SK-N-SH (cell line): Measurements from ENCODE around the gene PRB4. TPM values are rescaled to one million over a fixed set of nuclear protein-coding genes. Genes with fewer than 3 reads are reported as not detected.
"Not testable (repeated sequence)": the region's sequence is repeated elsewhere in the genome, so short reads cannot be mapped to it uniquely, and the experiment has no call there.

Experiments used
- CTCF ChIA-PET: fragments of 300-600, 350-600 bp; formaldehyde crosslinking; extraction: SDS; loops from one replicate; lab custom pipeline; 2021; lab: Yijun Ruan, JAX
- POLR2A ChIA-PET: fragments of 350-600 bp; sonication (Branson Sonifier 250); formaldehyde crosslinking; extraction: SDS; loops from one replicate; lab custom pipeline; 2020; ENCODE audit warnings: antibody characterized with exemption, inconsistent platforms; lab: Yijun Ruan, JAX
- DNase-seq: peaks from one replicate; pipeline ENCODE4 v3.0.0; 2012
- H2AFZ ChIP-seq: fragments of 200-600 bp; sonication (generic); 2 replicates; pipeline ENCODE4 v1.8.1; 2016; ENCODE audit warnings: antibody characterized with exemption, mild to moderate bottlenecking, low read depth
- H3F3A ChIP-seq: fragments of 200-600 bp; sonication (generic); replicated peaks from 2 replicates; pipeline ENCODE3; 2016; ENCODE audit warnings: antibody characterized with exemption, mild to moderate bottlenecking; ENCODE audit not compliant: insufficient read depth
- H3K27ac ChIP-seq, 2 experiments: fragments of 200-500 bp in 1 of 2; fragments of 200-600 bp in 1 of 2; sonication (Bioruptor generic) in 1 of 2; sonication (generic), shearing (Covaris generic) in 1 of 2; 2 replicates each; pipeline versions ENCODE4 v1.5.1 to v1.6.1; 2014 to 2016; ENCODE audit warnings: low read depth in 2 of 2, inconsistent platforms in 1 of 2, low read length in 1 of 2, mild to moderate bottlenecking in 1 of 2, mixed read lengths in 1 of 2
- H3K27me3 ChIP-seq: fragments of 200-600 bp; sonication (generic), shearing (Covaris generic); 2 replicates; pipeline ENCODE4 v1.6.1; 2016; ENCODE audit warnings: mixed run types; ENCODE audit not compliant: insufficient read depth
- H3K36me3 ChIP-seq, 2 experiments: fragments of 200-500 bp in 1 of 2; fragments of 200-600 bp in 1 of 2; sonication (Bioruptor generic) in 1 of 2; sonication (generic) in 1 of 2; replicated peaks in 1 of 2; 2 replicates each; pipeline versions ENCODE3 to v1.5.1; 2014 to 2016; ENCODE audit warnings: low read length in 1 of 2, mild to moderate bottlenecking in 1 of 2; ENCODE audit not compliant: insufficient read depth in 2 of 2, control insufficient read depth in 1 of 2
- H3K4me1 ChIP-seq, 2 experiments: fragments of 200-500 bp in 1 of 2; fragments of 200-600 bp in 1 of 2; sonication (Bioruptor generic) in 1 of 2; sonication (generic), shearing (Covaris generic) in 1 of 2; 2 replicates each; pipeline versions ENCODE4 v1.5.1 to v1.6.1; 2014 to 2016; ENCODE audit warnings: low read depth in 1 of 2, low read length in 1 of 2, mixed run types in 1 of 2; ENCODE audit not compliant: insufficient read depth in 2 of 2, control insufficient read depth in 1 of 2
- H3K4me2 ChIP-seq: fragments of 200-600 bp; sonication (generic), shearing (Covaris generic); 2 replicates; pipeline ENCODE4 v1.6.1; 2017; ENCODE audit warnings: mixed run types
- H3K4me3 ChIP-seq, 2 experiments: fragments of 200-500 bp in 1 of 2; fragments of 200-600 bp in 1 of 2; sonication (Bioruptor generic) in 1 of 2; sonication (generic), shearing (Covaris generic) in 1 of 2; 2 replicates each; pipeline versions ENCODE4 v1.5.1 to v1.8.1; 2014 to 2016; ENCODE audit warnings: low read depth in 2 of 2, inconsistent platforms in 1 of 2, low read length in 1 of 2, mild to moderate bottlenecking in 1 of 2, mixed read lengths in 1 of 2, moderate library complexity in 1 of 2
- H3K79me2 ChIP-seq: fragments of 200-600 bp; sonication (generic); 2 replicates; pipeline ENCODE4 v1.8.1; 2017; ENCODE audit warnings: mild to moderate bottlenecking; ENCODE audit not compliant: insufficient read depth
- H3K9ac ChIP-seq: fragments of 200-600 bp; sonication (generic); 2 replicates; pipeline ENCODE4 v1.6.1; 2017; ENCODE audit warnings: mixed run types
- H3K9me2 ChIP-seq: fragments of 200-600 bp; sonication (generic); 2 replicates; pipeline ENCODE4 v1.6.1; 2017; ENCODE audit warnings: mixed run types
- H3K9me3 ChIP-seq: fragments of 200-600 bp; sonication (generic); 2 replicates; pipeline ENCODE4 v1.6.1; 2017; ENCODE audit warnings: mixed run types, mild to moderate bottlenecking, moderate library complexity
- H4K20me1 ChIP-seq: fragments of 200-600 bp; sonication (generic); 2 replicates; pipeline ENCODE4 v1.6.1; 2017; ENCODE audit warnings: mild to moderate bottlenecking, mixed run types; ENCODE audit not compliant: insufficient read depth
- ELF1 ChIP-seq: IDR thresholded peaks from 2 replicates; pipeline ENCODE4 v1.4.0; 2012
- NFIC ChIP-seq: IDR thresholded peaks from 2 replicates; pipeline ENCODE4 v1.4.0; 2012; ENCODE audit warnings: borderline replicate concordance
- SMC3 ChIP-seq: IDR thresholded peaks from 2 replicates; pipeline ENCODE4 v1.6.1; 2012; ENCODE audit warnings: low read depth, low read length, improper control_type of control experiment
- TAF1 ChIP-seq: IDR thresholded peaks from 2 replicates; pipeline ENCODE4 v1.6.1; 2012; ENCODE audit warnings: low read depth, mild to moderate bottlenecking, low read length, moderate library complexity, borderline replicate concordance
- WGBS: methylation state at CpG from one replicate; pipeline ENCODE4 v1.1.6; 2017; ENCODE audit warnings: low lambda C conversion rate; 5-methylcytosine and 5-hydroxymethylcytosine counted together
- polyA plus RNA-seq, 3 experiments: library from polyadenylated mRNA; depleted of rRNA; stranded (reverse); fragments of >200 nt; gene quantifications; 2 replicates each; pipeline ENCODE4 v1.2.3, GENCODE V29; 2012
- TF ChIP-seq, protein P1 (sequence below): IDR thresholded peaks from 2 replicates; pipeline ENCODE4 v1.4.0; 2012; ENCODE audit warnings: low read depth
- TF ChIP-seq, protein P2 (sequence below): fragments of 200-600 bp; sonication (generic); IDR thresholded peaks from 2 replicates; pipeline ENCODE4 v1.6.1; 2017; ENCODE audit warnings: antibody characterized with exemption, mild to moderate bottlenecking, moderate library complexity
- TF ChIP-seq, protein P3 (sequence below): fragments of 150-350 bp; IDR thresholded peaks from 2 replicates; pipeline ENCODE4 v1.6.1; 2017; ENCODE audit warnings: antibody characterized with exemption, low read length, low read depth, borderline replicate concordance

Gene PRB4
- not detected in 2 replicates for polyA plus RNA-seq (2012; rRNA removed)
- polyA plus RNA-seq (2012; cell fraction: cytosol; rRNA removed): not detected in 2 replicates
- not detected in 2 replicates for polyA plus RNA-seq (2012; cell fraction: nucleus; rRNA removed)

DNA sequence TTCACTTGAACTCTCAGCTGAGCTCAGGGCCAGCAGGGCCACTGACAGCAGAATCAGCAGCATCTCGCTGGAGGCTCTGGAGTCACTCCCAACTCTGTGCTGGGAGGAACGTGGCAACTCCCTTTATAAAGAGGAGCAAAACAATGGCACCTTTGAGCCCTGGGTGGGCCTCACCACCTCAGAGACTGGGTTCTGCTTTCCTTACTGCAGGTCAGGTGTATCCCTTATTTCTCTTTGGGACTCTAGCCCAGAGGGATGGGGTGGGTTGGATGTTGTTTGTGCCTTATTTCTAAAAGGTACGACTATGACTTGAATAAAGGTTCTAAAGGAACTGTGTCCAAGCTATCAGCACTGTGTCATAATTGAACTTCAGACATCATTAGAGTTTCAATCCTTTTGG, at the start of gene PRB4:
TSS of gene PRB4 (minus strand) at position 101 of the 400 bp plus-strand sequence. CDS start at position 63, 38 bp downstream.
- H3K79me2 ChIP-seq: no peaks in the 10 kb centered on the region
- ChIA-PET POLR2A (no interaction called here), CTCF (no interaction called here)
- WGBS: 0% methylated on average over 3 of the region's 3 CpGs
- no peak for DNase-seq
- H3K9me3 ChIP-seq: no peaks in the 10 kb centered on the region
- H4K20me1 ChIP-seq: no peaks in the 10 kb centered on the region
- no peak within 1 kb of the TSS for H3K9ac ChIP-seq
- no peaks in the 10 kb centered on the region for H3K36me3 ChIP-seq
- H3F3A ChIP-seq: no peaks in the 10 kb centered on the region
- H2AFZ ChIP-seq: no peak within 1 kb of the TSS
- no peak within 1 kb of the TSS for H3K27ac ChIP-seq
- H3K9me2 ChIP-seq: no peaks in the 10 kb centered on the region
- no peaks in the 10 kb centered on the region for H3K4me1 ChIP-seq
- H3K4me3 ChIP-seq: no peak within 1 kb of the TSS
- no peaks in the 10 kb centered on the region for H3K27me3 ChIP-seq
- no peak within 1 kb of the TSS for H3K4me2 ChIP-seq
- TF ChIP-seq, protein P1, sequence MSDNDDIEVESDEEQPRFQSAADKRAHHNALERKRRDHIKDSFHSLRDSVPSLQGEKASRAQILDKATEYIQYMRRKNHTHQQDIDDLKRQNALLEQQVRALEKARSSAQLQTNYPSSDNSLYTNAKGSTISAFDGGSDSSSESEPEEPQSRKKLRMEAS: no peak
- no peak for TF ChIP-seq TAF1

DNA sequence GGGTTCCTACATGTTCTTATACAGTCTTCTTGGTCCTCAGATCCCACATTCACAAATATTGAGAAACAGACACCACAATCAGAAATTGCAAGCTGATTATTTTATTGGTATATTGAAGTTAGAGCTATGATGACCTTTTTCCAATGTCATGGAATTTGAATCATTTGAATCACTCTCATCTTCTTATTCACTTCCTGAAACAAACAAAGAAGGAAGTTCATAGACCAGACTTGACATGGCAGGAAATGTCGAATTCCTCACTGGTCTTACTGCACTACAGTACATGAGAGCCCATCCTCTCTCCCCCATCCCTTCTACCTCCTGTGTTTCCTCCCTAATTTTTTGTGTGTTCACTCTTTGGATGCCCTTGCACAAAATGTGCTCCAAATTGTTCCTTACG, 41.5 kb upstream of the PRB4 start:
- H2AFZ ChIP-seq, H3K4me2 ChIP-seq, H3K27ac ChIP-seq, H4K20me1 ChIP-seq, H3K4me1 ChIP-seq, POLR2A ChIA-PET, DNase-seq, H3F3A ChIP-seq, H3K9ac ChIP-seq, H3K9me2 ChIP-seq, CTCF ChIA-PET, H3K79me2 ChIP-seq, H3K27me3 ChIP-seq, H3K36me3 ChIP-seq, H3K4me3 ChIP-seq, H3K9me3 ChIP-seq: not testable (repeated sequence)
- WGBS: 21% methylated on average over 2 of the region's 2 CpGs

DNA sequence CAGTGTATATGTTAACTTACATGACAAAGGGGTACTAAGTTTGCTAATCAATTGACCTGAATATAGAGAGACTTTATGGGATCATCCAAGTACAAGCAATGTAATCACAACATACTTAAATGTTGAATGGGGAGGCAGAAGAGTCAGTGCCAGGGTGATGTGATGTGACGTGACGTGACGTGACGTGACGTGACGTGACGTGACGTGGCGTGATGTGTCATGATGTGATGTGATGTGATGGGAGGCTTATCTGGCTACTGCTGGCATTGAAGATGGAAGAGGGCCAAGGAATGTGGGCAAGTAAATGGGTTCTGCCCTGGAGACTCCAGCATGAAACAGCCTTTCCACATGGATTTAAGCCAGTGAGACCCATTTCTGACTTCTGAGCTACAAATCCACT, 38.2 kb upstream of the PRB4 start:
- Histone ChIP-seq H3K9me2 (no peaks in the 10 kb centered on the region), H3K36me3 (no peaks in the 10 kb centered on the region), H3K27ac (no peak overlapping the region), H3K79me2 (no peaks in the 10 kb centered on the region), H3K9ac (no peak overlapping the region), H3F3A (no peaks in the 10 kb centered on the region), H3K9me3 (no peaks in the 10 kb centered on the region), H2AFZ (no peak overlapping the region), H3K4me2 (no peak overlapping the region), H3K4me3 (no peak overlapping the region), H4K20me1 (no peaks in the 10 kb centered on the region), H3K4me1 (no peaks in the 10 kb centered on the region), H3K27me3 (no peaks in the 10 kb centered on the region)
- DNase-seq: no peak
- CTCF ChIA-PET: interaction anchor here (0.9 kb wide), 1 partner anchor 9 kb away, joined by 3 read pairs; no protein-coding TSS in a partner anchor
- 7% methylated on average over 9 of the region's 9 CpGs for WGBS
- no peak for TF ChIP-seq SMC3
- TF ChIP-seq TAF1: no peak
- no peak for TF ChIP-seq ELF1
- POLR2A ChIA-PET: no interaction called here

DNA sequence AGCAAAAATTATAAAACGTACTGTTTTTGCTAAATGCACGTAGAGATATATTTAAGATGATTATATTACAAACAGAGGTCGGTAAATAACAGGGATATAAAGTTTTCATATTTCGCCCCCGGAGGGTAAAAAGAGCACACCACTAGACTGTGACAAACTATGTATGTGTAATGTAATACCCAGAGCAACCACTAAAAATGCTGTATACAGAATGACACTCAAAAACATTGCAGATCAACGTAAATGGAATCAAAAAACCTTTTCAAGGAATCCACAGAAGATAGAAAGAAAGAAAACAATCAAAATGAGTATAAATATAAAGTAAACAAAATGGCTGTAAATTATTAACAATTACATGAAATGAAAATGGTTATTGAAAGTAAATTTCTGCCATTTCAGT, 37.6 kb upstream of the PRB4 start:
- CTCF ChIA-PET: no interaction called here
- H3K9me3 ChIP-seq: no peaks in the 10 kb centered on the region
- H3K4me1 ChIP-seq: no peaks in the 10 kb centered on the region
- H3K27me3 ChIP-seq: no peaks in the 10 kb centered on the region
- POLR2A ChIA-PET: no interaction called here
- TF ChIP-seq NFIC: no peak
- TF ChIP-seq, protein P2, sequence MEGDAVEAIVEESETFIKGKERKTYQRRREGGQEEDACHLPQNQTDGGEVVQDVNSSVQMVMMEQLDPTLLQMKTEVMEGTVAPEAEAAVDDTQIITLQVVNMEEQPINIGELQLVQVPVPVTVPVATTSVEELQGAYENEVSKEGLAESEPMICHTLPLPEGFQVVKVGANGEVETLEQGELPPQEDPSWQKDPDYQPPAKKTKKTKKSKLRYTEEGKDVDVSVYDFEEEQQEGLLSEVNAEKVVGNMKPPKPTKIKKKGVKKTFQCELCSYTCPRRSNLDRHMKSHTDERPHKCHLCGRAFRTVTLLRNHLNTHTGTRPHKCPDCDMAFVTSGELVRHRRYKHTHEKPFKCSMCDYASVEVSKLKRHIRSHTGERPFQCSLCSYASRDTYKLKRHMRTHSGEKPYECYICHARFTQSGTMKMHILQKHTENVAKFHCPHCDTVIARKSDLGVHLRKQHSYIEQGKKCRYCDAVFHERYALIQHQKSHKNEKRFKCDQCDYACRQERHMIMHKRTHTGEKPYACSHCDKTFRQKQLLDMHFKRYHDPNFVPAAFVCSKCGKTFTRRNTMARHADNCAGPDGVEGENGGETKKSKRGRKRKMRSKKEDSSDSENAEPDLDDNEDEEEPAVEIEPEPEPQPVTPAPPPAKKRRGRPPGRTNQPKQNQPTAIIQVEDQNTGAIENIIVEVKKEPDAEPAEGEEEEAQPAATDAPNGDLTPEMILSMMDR: peak; percentile 47
- TF ChIP-seq, protein P3, sequence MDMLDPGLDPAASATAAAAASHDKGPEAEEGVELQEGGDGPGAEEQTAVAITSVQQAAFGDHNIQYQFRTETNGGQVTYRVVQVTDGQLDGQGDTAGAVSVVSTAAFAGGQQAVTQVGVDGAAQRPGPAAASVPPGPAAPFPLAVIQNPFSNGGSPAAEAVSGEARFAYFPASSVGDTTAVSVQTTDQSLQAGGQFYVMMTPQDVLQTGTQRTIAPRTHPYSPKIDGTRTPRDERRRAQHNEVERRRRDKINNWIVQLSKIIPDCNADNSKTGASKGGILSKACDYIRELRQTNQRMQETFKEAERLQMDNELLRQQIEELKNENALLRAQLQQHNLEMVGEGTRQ: no peak
- H3K27ac ChIP-seq: no peak overlapping the region
- H3K4me3 ChIP-seq: no peak overlapping the region
- no peak overlapping the region for H2AFZ ChIP-seq
- H3K36me3 ChIP-seq: no peaks in the 10 kb centered on the region
- no peaks in the 10 kb centered on the region for H3F3A ChIP-seq
- WGBS: 1% methylated on average over 6 of the region's 6 CpGs
- no peaks in the 10 kb centered on the region for H3K9me2 ChIP-seq
- H3K4me2 ChIP-seq: no peak overlapping the region
- DNase-seq: peak; percentile 1
- no peak overlapping the region for H3K9ac ChIP-seq
- H4K20me1 ChIP-seq: no peaks in the 10 kb centered on the region
- no peaks in the 10 kb centered on the region for H3K79me2 ChIP-seq
